ENCODE measurements around the gene CRACDL. TPM values are rescaled to one million over a fixed set of nuclear protein-coding genes. Genes with fewer than 3 reads are reported as not detected.

The CRACDL gene
- total RNA-seq, 3 donors from 2014 or later (not counting 1 experiment from before 2014, with no cell fraction given), result 0.09 to 0.40 (median 0.11) TPM

GRCh38 chr2:98825858-98826257, 110.2 kb downstream of the CRACDL start:
- Histone ChIP-seq H3K4me3 (ENCODE audit: low read length) (no peak overlapping the region), H3K9me3 (ENCODE audit: control insufficient read depth, insufficient read depth, low read length) (no peaks in the 10 kb centered on the region), H3K4me1 (ENCODE audit: control insufficient read depth, insufficient read depth, low read length) (peaks cover 37% of the 10 kb centered on the region), H3K27me3 (ENCODE audit: control insufficient read depth, insufficient read depth, low read length) (no peaks in the 10 kb centered on the region), H3K36me3 (ENCODE audit: control insufficient read depth, insufficient read depth, low read length) (no peaks in the 10 kb centered on the region), H3K27ac (ENCODE audit: low read length) (no peak overlapping the region)
- no peak for DNase-seq
- no peaks in the 10 kb centered on the region for H3K9me3 Mint-ChIP-seq
- H3K36me3 Mint-ChIP-seq, result no peaks in the 10 kb centered on the region
- peaks cover 33% of the 10 kb centered on the region in 2 donors for H3K4me1 Mint-ChIP-seq
- no peak for TF ChIP-seq CTCF (IDR thresholded peaks at IDR 0.05)
- no peak overlapping the region for H3K27ac Mint-ChIP-seq
- WGBS (ENCODE audit: insufficient coverage), result 96% methylated on average over 6 of the region's 6 CpGs
- no peak for ATAC-seq
- no peak overlapping the region for H3K4me3 Mint-ChIP-seq
- intact Hi-C loops (cut with micrococcal nuclease), result loop anchor here (10.0 kb wide), 1 partner anchor 91 kb away; the partner anchor contains the start of gene MGAT4A
- H3K27me3 Mint-ChIP-seq (ENCODE audit: low read depth in 2 of 2), result no peaks in the 10 kb centered on the region

GRCh38 chr2:98825404-98825803, 110.6 kb downstream of the CRACDL start:
- Mint-ChIP-seq H3K4me3 (no peak overlapping the region), H3K27ac (peak overlapping the region in 1 of 2 donors; percentile 15), H3K27me3 (ENCODE audit: low read depth in 2 of 2) (no peaks in the 10 kb centered on the region), H3K9me3 (no peaks in the 10 kb centered on the region), H3K4me1 (peaks cover 33% of the 10 kb centered on the region in 2 donors), H3K36me3 (no peaks in the 10 kb centered on the region)
- Histone ChIP-seq H3K4me1 (ENCODE audit: control insufficient read depth, insufficient read depth, low read length) (peaks cover 32% of the 10 kb centered on the region), H3K4me3 (ENCODE audit: low read length) (no peak overlapping the region), H3K36me3 (ENCODE audit: control insufficient read depth, insufficient read depth, low read length) (no peaks in the 10 kb centered on the region), H3K9me3 (ENCODE audit: control insufficient read depth, insufficient read depth, low read length) (no peaks in the 10 kb centered on the region), H3K27ac (ENCODE audit: low read length) (no peak overlapping the region), H3K27me3 (ENCODE audit: control insufficient read depth, insufficient read depth, low read length) (no peaks in the 10 kb centered on the region)
- DNase-seq (no peak), ATAC-seq (no peak)
- WGBS (ENCODE audit: insufficient coverage), result 92% methylated on average over 6 of the region's 6 CpGs
- intact Hi-C loops (cut with micrococcal nuclease), result loop anchor here (10.0 kb wide), 1 partner anchor 91 kb away; the partner anchor contains the start of gene MGAT4A
- TF ChIP-seq CTCF (IDR thresholded peaks at IDR 0.05), result no peak

GRCh38 chr2:98825020-98825350, 111.0 kb downstream of the CRACDL start:
- Histone ChIP-seq H3K4me1 (ENCODE audit: control insufficient read depth, insufficient read depth, low read length) (peaks cover 32% of the 10 kb centered on the region), H3K9me3 (ENCODE audit: control insufficient read depth, insufficient read depth, low read length) (no peaks in the 10 kb centered on the region), H3K27me3 (ENCODE audit: control insufficient read depth, insufficient read depth, low read length) (no peaks in the 10 kb centered on the region), H3K36me3 (ENCODE audit: control insufficient read depth, insufficient read depth, low read length) (no peaks in the 10 kb centered on the region), H3K4me3 (ENCODE audit: low read length) (no peak overlapping the region), H3K27ac (ENCODE audit: low read length) (no peak overlapping the region)
- peaks cover 33% of the 10 kb centered on the region in 2 donors for H3K4me1 Mint-ChIP-seq
- ATAC-seq, result no peak
- intact Hi-C loops (cut with micrococcal nuclease), result loop anchor here (10.0 kb wide), 1 partner anchor 90 kb away; the partner anchor contains the start of gene MGAT4A
- no peak for DNase-seq
- WGBS (ENCODE audit: insufficient coverage), result 96% methylated on average over 3 of the region's 3 CpGs
- H3K36me3 Mint-ChIP-seq, result no peaks in the 10 kb centered on the region
- peak overlapping the region; percentile 15 to 26 for H3K27ac Mint-ChIP-seq
- no peaks in the 10 kb centered on the region for H3K27me3 Mint-ChIP-seq (ENCODE audit: low read depth in 2 of 2)
- H3K4me3 Mint-ChIP-seq, result no peak overlapping the region
- TF ChIP-seq CTCF (IDR thresholded peaks at IDR 0.05), result no peak
- no peaks in the 10 kb centered on the region for H3K9me3 Mint-ChIP-seq

All from natural killer cell (primary cell).